Endothelial cell of umbilical vein (primary cell): Measurements from ENCODE around the gene CFAP73. TPM values are rescaled to one million over a fixed set of nuclear protein-coding genes. Genes with fewer than 3 reads are reported as not detected.

Source experiments
- BruUV-seq: library from RNA; stranded (reverse); fragments of 400-500 nt; replicated peaks from 2 replicates; lab custom pipeline; 2021; lab: Mats Ljungman, UMichigan
- CTCF ChIA-PET: fragments of 300-600, 350-600 bp; sonication (Branson Sonifier 250); formaldehyde crosslinking; loops from one replicate; lab custom pipeline; 2021; ENCODE audit warnings: antibody characterized with exemption, inconsistent platforms; lab: Charles Lee
- POLR2A ChIA-PET: fragments of 300-600, 350-600 bp; sonication (Branson Sonifier 250); formaldehyde crosslinking; loops from one replicate; lab custom pipeline; 2021; ENCODE audit warnings: antibody characterized with exemption, inconsistent platforms; lab: Charles Lee
- DNase-seq: peaks from one replicate; pipeline ENCODE4 v3.0.0-alpha.2; 2011; ENCODE audit warnings: low read depth, low spot score
- FAIRE-seq: peaks from 2 replicates; lab custom pipeline; 2011; peaks lifted over from hg19 to GRCh38; lab: Jason Lieb, UNC
- H2AFZ ChIP-seq: 2 replicates; pipeline ENCODE4 v1.6.0; 2012; ENCODE audit warnings: low read depth, low read length, control low read depth, inconsistent platforms
- H3K27ac ChIP-seq: 2 replicates; pipeline ENCODE4 v1.5.1; 2011; ENCODE audit warnings: low read depth, mild to moderate bottlenecking, control low read depth, low read length, moderate library complexity; ENCODE audit not compliant: insufficient read depth
- H3K27me3 ChIP-seq, 2 experiments: 2 replicates each; pipeline versions ENCODE4 v1.6.0 to v1.6.1; 2011; ENCODE audit warnings: low read length in 2 of 2, mixed read lengths in 1 of 2; ENCODE audit not compliant: control insufficient read depth in 2 of 2, insufficient read depth in 2 of 2
- H3K36me3 ChIP-seq, 2 experiments: 2 replicates in 1 of 2; 3 replicates in 1 of 2; pipeline ENCODE4 v1.5.1; 2011; ENCODE audit warnings: low read length in 2 of 2, mild to moderate bottlenecking in 1 of 2, moderate library complexity in 1 of 2; ENCODE audit not compliant: control insufficient read depth in 2 of 2, insufficient read depth in 2 of 2; ENCODE audit errors: extremely low read depth in 1 of 2
- H3K4me1 ChIP-seq: 3 replicates; pipeline ENCODE4 v1.5.1; 2011; ENCODE audit warnings: mild to moderate bottlenecking, low read length; ENCODE audit not compliant: control insufficient read depth, insufficient read depth; ENCODE audit errors: extremely low read depth
- H3K4me2 ChIP-seq: 2 replicates; pipeline ENCODE4 v1.6.1; 2011; ENCODE audit warnings: low read length, control low read depth, mixed read lengths; ENCODE audit not compliant: insufficient read depth
- H3K4me3 ChIP-seq, 3 experiments: fragments of 200-600 bp in 1 of 3; sonication (generic), shearing (Covaris generic) in 1 of 3; replicated peaks in 1 of 3; 2 replicates each; pipeline ENCODE4 v1.5.1; 2011 to 2016; ENCODE audit warnings: control low read depth in 3 of 3, low read length in 3 of 3, mild to moderate bottlenecking in 2 of 3, inconsistent platforms in 1 of 3, low read depth in 1 of 3, moderate library complexity in 1 of 3; ENCODE audit not compliant: insufficient read depth in 1 of 3
- H3K79me2 ChIP-seq: 2 replicates; pipeline ENCODE4 v1.6.0; 2012; ENCODE audit warnings: low read length, inconsistent platforms; ENCODE audit not compliant: control insufficient read depth, insufficient read depth
- H3K9ac ChIP-seq: replicated peaks from 2 replicates; pipeline ENCODE3; 2011; ENCODE audit warnings: low read length, control low read depth; ENCODE audit not compliant: insufficient read depth; ENCODE audit errors: extremely low read depth
- H3K9me1 ChIP-seq: replicated peaks from 3 replicates; pipeline ENCODE4 v1.6.0; 2011; ENCODE audit warnings: mild to moderate bottlenecking, low read length; ENCODE audit not compliant: control insufficient read depth, insufficient read depth; ENCODE audit errors: extremely low read depth
- H3K9me3 ChIP-seq: replicated peaks from 2 replicates; pipeline ENCODE4 v1.5.1; 2012; ENCODE audit warnings: low read length, inconsistent platforms; ENCODE audit not compliant: control insufficient read depth, insufficient read depth
- H4K20me1 ChIP-seq: replicated peaks from 2 replicates; pipeline ENCODE3; 2011; ENCODE audit warnings: mild to moderate bottlenecking, low read length; ENCODE audit not compliant: control insufficient read depth, insufficient read depth; ENCODE audit errors: extremely low read depth
- CTCF ChIP-seq, 2 donors: IDR thresholded peaks; 1 replicate in 1 of 2; 2 replicates in 1 of 2; pipeline ENCODE4 v1.5.1; 2011; ENCODE audit warnings: low read length in 2 of 2, mild to moderate bottlenecking in 2 of 2, moderate library complexity in 2 of 2, control low read depth in 1 of 2, inconsistent platforms in 1 of 2, low read depth in 1 of 2; ENCODE audit not compliant: insufficient read depth in 1 of 2; ENCODE audit errors: extremely low read depth in 1 of 2
- FOS ChIP-seq: IDR thresholded peaks from 2 replicates; pipeline ENCODE4 v1.6.1; 2011; ENCODE audit warnings: mild to moderate bottlenecking, low read length, moderate library complexity, borderline replicate concordance; ENCODE audit not compliant: insufficient read depth
- dilution Hi-C: fragments of 300-500 bp; cut with MboI; formaldehyde crosslinking; loops from one replicate; pipeline ENCODE4 v1.15.0; 2019; ENCODE audit warnings: low sequenced_read_pairs; ENCODE audit not compliant: extremely low pct_ligation_motif_present
- intact Hi-C: fragments of 100-400 bp; cut with micrococcal nuclease; formaldehyde crosslinking; loops from one replicate; pipeline ENCODE4 v1.10.0; 2022
- polyA plus RNA-seq, 4 experiments: library from polyadenylated mRNA; depleted of rRNA in 3 of 4; stranded (reverse) in 3 of 4; unstranded in 1 of 4; fragments of >200 nt; gene quantifications; 2 replicates each; pipeline versions ENCODE4 v1.2.1 to v1.2.3, GENCODE V29; 2011 to 2012; ENCODE audit warnings: missing spikeins in 1 of 4
- total RNA-seq: library from RNA; stranded (reverse); gene quantifications from 2 replicates; pipeline ENCODE4 v1.2.3, GENCODE V29; 2021

Gene CFAP73
- total and polyA plus RNA-seq, 2 donors (not counting 3 experiments of a cell fraction or from before 2014, with no cell fraction given) = not detected

DNA sequence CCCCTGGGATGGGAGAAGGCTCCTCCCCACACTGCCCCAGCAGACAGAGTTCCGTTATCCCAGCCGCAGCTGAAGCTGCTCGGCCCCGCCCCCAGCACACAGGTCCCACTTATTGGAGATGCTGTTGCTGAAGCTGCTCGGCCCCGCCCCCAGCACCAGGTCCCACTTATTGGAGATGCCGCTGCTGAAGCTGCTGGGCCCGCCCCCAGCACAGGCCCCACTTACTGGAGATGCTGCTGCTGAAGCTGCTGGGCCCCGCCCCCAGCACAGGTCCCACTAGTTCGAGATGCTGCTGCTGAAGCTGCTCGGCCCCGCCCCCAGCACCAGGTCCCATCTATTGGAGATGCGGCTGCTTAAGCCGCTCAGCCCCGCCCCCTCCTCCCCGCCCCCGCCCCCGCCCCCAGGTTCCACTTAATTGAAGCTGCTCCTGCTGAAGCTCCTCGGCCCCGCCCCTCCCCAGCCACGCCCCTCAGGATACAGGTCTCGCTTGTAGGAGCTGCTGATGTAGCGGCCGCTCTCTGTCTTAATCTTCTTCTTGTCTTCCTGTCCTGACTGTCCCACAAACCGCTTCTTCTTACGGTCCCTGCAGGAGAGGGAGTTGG is 12.0 kb downstream of the CFAP73 start:
- CTCF ChIA-PET = interaction anchor here (0.7 to 2.1 kb wide), 3 partner anchors 8 to 169 kb away, joined by 3 to 9 read pairs (median 6); no protein-coding TSS in a partner anchor
- Histone ChIP-seq H3K36me3 (peaks cover 11 to 45% of the 10 kb centered on the region in 2 experiments), H3K9me1 (no peaks in the 10 kb centered on the region), H3K4me2 (no peak overlapping the region), H3K4me1 (no peaks in the 10 kb centered on the region), H3K9ac (no peak overlapping the region), H3K9me3 (no peaks in the 10 kb centered on the region), H3K27ac (no peak overlapping the region), H4K20me1 (no peaks in the 10 kb centered on the region), H2AFZ (no peak overlapping the region), H3K27me3 (no peaks in the 10 kb centered on the region), H3K79me2 (no peaks in the 10 kb centered on the region), H3K4me3 (no peak overlapping the region)
- no peak for TF ChIP-seq CTCF (IDR thresholded peaks at IDR 0.05; ENCODE audit: extremely low read depth in 1 of 2, insufficient read depth in 1 of 2, low read depth in 1 of 2, low read length in 2 of 2)
- no peak for TF ChIP-seq FOS
- POLR2A ChIA-PET = no interaction called here
- dilution Hi-C loops = no loop called here
- intact Hi-C loops = loop anchor here (2.0 kb wide), 1 partner anchor 19 kb away; no protein-coding TSS in a partner anchor
- FAIRE-seq = no peak
- DNase-seq = no peak
- BruUV-seq = no TSS peak
